ENCODE results near the gene ACOXL.
"Not testable (repeated sequence)": the region's sequence is repeated elsewhere in the genome, so short reads cannot be mapped to it uniquely, and the experiment has no call there.

The ACOXL gene

DNA sequence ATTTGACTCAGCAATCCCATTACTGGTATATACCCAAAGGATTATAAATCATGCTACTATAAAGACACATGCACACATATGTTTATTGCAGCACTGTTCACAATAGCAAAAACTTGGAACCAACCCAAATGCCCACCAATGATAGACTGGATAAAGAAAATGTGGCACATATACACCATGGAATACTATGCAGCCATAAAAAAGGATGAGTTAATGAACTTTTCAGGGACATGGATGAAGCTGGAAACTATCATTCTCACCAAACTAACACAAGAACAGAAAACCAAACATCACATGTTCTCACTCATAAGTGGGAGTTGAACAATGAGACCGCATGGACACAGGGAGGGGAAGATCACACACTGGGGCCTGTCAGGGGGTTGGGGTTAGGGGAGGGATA lies 350.3 kb downstream of the ACOXL start:
- intact Hi-C loops (cut with DNase I): not testable (repeated sequence)

DNA sequence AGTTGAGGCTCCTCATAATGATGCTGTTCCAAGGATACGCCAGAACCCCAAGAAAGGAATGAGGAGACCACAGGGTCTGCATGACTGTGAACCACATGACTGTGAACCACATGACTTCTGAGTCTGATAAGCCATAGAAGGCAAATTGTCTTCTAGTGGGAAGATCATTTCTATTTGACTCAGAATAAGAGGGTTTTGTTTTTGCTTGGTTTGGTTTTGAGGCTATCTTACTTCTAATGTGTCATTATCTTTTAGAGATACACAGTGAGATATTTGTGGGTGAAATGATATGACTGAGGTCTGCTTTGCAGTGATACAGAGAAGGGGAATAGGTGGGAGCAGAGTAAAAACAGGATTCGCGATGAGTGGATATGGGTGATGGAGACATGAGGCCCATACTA lies 359.4 kb downstream of the ACOXL start:
- no peak for DNase-seq
- intact Hi-C loops (cut with DNase I): no loop called here

More for the DNA sequence above, 350.3 kb downstream of the ACOXL start:
- DNase-seq: not testable (repeated sequence)

DNA sequence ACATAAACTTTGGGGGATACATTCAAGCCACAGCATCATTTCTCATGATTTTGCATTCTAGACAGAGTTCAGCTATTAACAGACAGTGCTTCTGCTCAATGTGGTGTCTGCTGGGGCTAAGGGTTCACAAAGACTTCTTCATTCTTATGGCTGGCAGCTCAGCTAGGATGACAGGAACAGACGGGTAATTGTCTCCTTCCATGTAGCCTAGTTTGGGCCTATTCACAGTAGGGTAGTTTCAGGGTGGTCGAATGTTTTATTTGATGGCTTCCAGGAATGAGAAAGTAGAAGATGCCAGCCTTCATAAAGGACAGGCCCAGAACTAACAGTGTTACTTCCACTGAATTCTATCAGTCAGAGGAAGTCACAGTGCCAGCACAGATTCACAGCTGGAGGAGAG lies 362.3 kb downstream of the ACOXL start:
- DNase-seq: peak in 18 of 42 donors; percentile 12 to 67 (median 24)

DNA sequence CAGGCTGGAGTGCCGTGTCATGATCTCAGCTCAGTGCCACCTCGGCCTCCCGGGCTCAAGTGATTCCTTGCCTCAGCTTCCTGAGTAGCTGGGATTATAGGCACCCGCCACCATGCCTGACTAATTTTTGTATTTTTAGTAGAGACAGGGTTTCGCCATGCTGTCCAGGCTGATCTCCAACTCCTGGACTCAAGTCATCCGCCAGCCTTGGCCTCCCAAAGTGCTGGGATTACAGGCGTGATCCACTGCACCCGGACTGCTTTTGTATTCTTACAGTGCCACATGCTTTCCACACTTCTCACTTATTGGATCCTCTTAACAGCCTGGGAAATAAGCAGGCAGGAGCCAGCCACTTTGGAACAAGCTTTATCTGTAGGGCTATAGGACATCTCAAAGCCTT lies 363.1 kb downstream of the ACOXL start:
- intact Hi-C loops (cut with DNase I): no loop called here
- DNase-seq: peak in 3 of 42 donors; percentile 1 to 25 (median 8)

More for the DNA sequence above, 362.3 kb downstream of the ACOXL start:
- intact Hi-C loops (cut with DNase I): no loop called here

DNA sequence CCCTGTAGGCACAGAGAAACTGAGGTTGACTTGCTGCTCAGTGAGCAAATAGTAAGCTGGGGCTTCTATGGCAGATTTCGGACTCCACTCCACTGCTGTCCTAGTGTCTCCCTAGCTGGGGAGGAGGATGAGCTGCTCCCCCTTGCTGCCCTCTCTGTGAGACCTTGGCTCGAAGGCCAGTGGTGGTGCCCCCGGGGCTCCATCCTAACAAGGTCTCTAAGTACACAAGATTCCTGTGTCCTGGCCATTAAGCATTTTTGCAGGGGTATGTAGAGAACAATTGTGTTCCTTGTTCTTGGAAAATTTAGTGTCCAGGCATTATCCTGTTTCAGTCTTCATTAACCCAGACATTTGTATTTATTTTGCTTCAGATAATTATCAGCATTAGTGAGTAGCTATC lies 367.0 kb downstream of the ACOXL start:
- intact Hi-C loops (cut with DNase I): no loop called here
- no peak for DNase-seq

DNA sequence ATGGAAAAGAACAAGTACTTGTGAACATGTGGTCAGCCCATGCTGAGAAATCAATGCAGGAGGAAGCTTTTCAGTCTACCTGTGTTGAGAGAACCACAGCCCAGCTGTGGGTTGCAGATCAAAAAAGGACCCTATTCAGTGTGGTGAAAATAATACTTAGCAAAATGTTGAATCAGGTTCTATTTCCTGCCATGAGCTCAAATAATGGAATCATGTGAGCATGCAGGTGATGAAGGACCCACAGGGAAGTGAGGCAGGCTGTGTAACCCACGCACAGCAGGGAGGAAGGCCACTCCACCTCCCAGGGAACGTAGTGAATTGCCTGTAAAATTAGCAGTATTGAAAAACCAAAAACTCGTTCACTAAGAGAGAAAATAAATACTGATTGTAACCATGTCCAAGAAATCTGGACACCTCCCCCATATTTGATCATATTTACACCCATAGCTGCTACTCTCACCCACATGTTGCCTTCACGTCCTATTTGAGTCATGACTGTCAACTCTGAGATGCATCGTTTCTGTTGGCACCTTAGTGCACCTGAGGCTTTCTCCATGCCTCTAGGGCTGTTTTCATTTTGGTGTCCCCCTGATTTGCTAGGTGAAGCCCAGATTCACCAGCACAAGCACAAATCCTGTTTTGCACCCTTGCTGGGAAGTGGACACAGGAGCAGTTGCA lies 367.9 kb downstream of the ACOXL start:
- DNase-seq: no peak
- intact Hi-C loops (cut with DNase I): no loop called here

DNA sequence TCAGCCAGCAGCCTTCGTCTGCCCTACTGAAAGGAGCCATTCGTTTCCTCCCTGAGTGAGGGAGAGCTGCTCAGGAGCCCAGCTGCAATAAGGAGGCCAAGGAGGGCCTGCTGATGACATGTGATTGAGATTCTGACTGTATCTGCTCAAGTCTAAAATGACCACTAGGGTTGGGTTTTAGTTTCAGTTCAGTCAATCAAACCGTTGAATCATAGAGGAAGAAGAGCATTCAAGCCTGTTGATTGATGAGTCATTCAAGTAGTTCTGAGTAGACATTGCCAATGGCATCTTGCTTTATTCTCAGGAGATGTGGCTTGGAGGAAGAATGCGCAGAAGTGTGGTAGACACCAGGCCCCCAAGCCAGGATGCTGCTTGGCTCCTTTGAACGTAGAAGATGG lies 368.4 kb downstream of the ACOXL start:
- DNase-seq: no peak
- intact Hi-C loops (cut with DNase I): no loop called here

DNA sequence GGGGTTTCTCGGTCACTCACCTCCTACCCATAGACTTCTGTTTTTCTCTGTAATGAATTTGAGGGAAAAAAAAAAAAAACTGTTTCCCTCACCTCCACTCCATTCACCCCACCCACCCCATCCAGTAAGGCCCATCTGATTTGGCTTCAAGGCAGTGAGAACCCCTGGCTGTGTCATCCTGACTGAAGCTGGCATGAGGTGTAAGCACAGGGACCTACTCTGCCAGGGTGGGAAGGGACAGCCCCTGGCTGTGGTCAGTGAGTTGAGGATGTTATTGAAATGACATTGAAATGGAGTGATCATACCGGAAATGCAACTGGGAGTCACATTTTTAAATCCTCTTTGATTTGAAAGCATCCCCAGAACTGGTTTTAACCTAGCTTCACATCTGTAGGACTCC lies 369.2 kb downstream of the ACOXL start:
- intact Hi-C loops (cut with DNase I): no loop called here
- DNase-seq: no peak

DNA sequence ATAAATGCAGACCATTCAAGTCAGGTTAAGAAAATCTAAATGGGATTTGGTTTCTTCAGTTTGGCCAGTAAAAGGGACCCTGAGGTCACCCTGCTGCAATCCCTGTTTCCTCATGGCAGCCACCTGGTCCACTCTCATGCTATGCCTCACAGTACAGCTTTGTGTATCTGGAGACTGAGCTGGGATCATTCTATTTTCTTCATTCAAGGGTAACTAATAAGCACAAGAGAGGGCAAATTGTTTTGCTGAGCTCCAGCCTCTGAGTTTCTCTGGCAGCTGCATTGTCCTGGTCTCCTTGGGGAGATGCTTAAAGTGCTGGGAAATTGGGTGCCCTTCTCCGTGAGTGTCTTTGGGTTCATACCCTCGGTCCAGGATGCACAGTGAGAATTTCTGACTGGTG lies 369.8 kb downstream of the ACOXL start:
- no peak for DNase-seq
- intact Hi-C loops (cut with DNase I): no loop called here

DNA sequence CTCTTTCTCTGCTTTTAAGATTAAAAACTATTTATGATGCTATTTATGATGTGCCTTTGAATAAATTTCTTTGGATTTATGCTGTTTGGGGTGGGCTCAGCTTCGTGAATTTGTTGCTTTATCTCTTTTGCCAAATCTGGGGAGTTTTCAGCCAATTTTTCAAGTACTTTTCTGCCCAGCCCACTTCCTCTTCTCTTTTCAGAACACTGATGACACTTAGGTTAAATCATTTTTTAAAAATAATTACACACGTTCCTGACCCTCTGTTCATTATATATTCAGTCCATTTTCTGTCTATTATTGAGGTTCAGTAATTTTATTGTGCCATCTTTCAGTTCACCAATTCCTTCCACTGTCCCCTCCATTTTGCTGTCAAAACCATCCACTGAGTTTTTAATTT lies 373.6 kb downstream of the ACOXL start:
- intact Hi-C loops (cut with DNase I): no loop called here
- DNase-seq: no peak

DNA sequence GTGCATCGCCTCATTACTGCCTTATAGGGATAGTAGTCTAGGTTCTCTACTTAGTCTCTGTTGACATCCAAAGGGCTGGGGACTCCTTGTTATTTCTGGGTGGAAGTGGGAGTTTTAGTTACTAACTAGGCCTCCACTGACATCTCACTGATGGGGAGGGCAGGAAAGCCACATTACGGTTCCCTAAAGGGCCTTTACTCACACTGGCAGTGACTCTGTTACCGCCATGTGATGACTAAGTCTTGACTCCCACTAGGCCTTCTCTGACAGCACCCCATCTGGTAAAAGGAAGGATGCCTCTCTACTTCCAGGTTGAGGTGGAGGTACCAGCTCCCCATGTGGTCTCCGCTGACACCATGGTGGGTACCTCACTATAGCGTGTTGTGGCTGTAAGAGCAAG lies 374.3 kb downstream of the ACOXL start:
- no peak for DNase-seq
- intact Hi-C loops (cut with DNase I): no loop called here

DNA sequence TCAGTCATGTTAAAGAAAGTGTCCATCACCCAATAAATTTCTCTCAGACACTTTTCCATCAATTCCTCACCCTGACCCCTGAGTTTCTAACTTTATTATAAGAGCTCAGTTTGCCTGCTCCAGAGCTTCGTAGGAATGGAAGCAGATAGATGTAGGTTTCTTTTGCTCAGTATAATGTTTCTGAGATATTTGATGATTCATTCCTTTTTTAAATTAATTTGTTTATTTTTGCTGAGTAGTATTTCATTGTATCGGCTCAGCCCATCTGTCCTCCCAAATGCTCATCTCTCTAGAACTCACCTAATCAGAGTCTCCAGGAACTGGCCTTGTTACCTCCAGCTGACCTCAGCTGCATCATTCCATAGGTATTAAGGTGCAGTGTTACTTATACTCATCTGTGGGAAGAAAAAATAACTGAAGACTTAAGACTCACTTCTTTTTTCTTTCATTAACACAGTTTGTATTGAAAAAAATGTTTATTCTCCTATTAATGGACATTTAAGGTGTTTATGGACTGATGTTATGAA lies 376.4 kb downstream of the ACOXL start:
- no peak for DNase-seq
- intact Hi-C loops (cut with DNase I): no loop called here

DNA sequence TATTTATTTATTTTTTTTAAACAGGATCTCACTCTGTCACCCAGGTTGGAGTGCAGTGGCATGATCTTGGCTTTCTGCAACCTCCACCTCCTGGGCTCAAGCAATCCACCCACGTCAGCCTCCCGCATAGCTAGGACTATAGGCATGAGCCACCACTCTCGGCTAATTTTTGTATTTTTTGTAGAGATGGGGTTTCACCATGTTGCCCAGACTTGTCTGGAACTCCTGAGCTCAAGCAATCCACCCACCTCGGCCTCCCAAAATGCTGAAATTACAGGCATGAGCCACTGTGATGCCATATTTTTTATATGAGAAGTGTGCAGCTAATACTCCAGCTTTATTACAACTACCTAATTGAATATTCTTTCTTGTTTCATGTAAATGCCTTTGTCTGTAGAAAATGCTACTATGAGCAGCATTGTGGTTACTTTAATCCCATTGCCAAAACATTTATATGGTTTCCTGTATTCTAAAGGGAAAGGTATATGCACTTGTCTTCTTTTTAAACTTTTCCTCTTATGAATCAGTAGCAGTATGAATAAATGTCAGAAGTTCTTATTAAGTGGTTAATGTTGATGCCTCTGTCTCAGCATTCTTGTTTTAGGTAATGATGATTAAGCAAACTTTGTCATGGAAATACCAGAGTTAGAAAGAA lies 378.9 kb downstream of the ACOXL start:
- intact Hi-C loops (cut with DNase I): no loop called here
- DNase-seq: no peak

DNA sequence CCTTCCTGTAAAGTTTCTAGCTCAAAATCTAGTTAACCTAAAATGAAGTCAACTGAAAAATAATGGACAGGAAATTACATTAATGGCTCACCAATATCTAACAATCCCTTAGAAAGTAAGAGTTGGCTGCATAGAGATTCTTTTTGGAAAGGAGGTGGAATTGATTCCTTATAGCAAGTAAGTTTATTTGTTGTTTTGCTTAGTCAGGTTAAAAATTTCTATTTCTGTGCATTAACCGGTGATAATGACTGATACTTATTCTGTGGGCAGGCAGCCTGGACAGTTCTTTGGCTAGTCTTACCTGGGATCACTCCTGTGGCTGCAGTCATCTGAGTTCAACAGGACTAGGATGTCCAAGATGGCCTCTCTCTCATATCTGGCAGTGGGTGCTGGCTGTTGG lies 381.5 kb downstream of the ACOXL start:
- intact Hi-C loops (cut with DNase I): no loop called here
- DNase-seq: no peak

DNA sequence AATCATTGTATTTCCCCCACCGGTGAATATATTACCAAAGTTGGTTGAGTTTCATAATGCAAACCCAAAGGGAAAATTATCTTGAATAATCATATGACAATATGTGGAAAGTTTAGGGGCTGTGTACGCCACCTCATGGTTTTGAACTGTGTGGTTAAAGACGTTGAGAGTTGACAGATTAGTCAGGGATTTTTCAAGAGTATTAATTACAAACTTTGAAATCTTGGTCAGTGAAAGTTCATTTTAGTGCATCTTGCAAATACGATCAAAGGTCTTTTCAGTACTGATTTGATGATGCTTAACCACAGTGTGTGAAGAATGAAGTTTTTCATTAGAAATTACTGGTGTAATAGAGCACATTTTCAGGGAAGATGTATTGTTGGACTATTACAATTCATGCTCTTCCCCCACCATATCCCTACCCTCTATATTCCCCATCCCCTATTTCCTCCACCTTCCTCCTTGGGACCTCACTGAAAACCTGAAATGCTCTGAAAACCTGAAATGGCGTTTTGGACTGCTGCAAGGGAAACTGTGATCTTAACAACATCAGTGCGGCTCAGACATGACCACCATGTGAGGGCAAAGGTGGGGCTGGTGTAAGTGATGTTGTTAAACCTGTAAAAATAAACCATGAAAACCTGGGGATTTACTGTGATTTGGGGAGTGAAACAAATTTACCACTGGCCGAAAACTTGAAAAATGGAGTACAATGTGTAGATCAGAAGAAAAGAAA lies 383.8 kb downstream of the ACOXL start:
- DNase-seq: no peak

DNA sequence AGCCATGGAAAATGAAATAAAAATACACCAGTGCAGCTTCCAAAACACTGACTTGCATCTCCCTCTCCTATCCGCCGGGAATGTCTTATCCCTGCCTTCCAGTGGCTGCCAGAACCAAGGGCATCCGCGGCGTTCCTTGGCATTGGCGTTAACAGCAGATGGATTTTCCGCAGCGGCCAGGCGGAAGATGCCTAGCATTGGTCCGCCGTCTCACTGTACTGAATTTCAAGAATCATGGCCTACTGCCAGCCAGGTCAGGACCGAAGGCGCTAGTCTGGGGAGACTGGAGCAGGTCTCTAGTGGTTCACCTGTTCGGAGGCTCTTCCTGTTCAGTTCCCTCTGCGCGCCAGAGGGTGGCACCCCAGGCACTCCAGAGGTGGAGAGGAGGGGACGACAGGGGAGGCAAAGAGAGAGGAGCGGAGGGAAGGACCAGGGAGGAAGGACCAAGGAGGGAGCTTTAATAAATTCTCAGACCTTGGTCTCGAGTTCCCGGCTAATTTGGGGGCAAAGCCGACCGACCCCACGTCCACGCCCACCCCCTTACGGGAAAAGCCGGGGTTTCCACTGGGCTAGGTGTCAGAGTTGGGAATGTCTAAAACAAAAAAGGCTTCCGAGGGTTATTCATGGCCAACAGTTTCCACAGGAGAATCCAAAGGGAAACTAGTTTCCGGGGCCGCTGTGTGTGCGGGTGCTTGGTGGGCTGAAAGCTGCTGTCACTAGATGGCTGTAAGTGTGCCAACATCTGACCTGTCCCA lies 384.6 kb downstream of the ACOXL start:
- DNase-seq: peak; percentile 53 to 90 (median 80)
- intact Hi-C loops (cut with DNase I): no loop called here

More for the DNA sequence above, 383.8 kb downstream of the ACOXL start:
- intact Hi-C loops (cut with DNase I): no loop called here

DNA sequence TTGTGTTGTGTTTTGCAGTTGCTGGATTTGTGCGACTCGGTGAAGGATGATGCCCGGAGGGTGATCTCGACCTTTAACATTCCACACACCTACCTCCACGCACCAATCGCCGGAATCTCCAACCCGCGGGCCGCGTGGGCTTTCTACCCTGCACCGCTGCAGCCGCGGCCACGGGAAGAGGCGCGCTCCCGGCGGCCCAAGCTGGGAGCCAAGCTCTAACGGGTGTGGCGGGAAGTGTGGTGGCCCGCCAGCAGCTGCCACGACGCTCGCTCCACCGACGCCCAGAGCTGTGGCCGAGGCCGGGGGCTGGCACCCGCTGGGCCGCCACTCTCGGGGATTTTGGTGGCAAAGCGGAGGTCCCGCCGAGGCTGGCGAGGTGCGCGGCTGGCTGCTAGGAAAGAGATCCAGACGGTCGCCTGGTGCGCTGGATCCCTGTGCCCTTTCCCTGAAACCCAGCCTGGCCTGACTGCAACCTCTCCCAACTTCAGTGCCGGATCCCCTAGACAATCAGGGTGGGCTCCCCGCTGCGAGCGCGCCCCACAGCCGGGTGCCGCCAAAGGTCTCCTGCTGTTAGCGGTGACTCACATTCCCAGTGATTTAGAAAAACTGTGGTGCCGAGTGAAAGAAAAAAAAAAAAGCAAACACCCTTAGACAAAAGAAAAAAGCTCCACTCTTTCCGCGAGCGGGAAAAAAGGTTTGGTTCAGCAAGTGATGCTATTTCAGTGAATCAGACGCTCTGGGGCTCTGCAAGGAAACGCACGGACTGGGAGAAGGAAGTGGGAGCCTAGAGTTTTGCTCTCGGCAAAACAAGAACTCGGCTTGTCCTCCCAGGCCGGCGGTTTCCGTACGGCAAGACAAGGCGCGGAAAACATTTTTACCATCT lies 385.5 kb downstream of the ACOXL start:
- intact Hi-C loops (cut with DNase I): no loop called here
- DNase-seq: peak in 29 of 42 donors; percentile 5 to 54 (median 23)

DNA sequence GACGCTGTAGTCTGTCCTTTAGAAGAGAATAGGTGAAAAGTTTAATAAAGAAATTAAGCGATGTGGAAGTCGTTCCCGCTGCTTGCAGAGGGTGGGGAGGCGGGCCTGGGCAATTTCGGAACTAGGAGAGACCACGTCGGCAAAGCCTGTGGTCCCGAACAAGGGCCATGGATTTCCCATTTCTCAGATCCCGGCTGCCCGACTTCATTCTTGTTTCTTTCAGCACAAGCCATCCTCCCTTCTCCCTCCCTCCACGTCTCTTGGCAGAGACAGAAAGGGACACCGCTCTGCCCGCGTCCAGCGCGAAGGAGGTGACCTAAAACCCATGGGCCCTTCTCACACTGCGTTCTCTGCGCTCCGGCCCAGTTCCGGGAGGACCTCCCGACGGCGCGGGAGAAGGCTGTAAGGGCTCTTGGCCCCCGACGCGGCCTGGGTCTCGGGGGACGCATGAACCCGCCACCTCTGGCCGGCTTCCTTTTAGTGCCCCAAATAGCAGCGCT lies 386.2 kb downstream of the ACOXL start:
- DNase-seq: peak in 2 of 42 donors; percentile 3
- intact Hi-C loops (cut with DNase I): no loop called here
